ENCODE results near the gene UNC45A.

GRCh38 chr15:90959028-90959595, 24.0 kb downstream of the UNC45A start:
- TF ChIP-seq CTCF (conservative IDR thresholded peaks at IDR 0.05; ENCODE audit: low read depth, low read length): no peak
- TF ChIP-seq EZH2 (IDR thresholded peaks at IDR 0.05; ENCODE audit: low read length, unreplicated experiment): no peak
